ENCODE results near the gene FAM20B.

FAM20B gene

DNA sequence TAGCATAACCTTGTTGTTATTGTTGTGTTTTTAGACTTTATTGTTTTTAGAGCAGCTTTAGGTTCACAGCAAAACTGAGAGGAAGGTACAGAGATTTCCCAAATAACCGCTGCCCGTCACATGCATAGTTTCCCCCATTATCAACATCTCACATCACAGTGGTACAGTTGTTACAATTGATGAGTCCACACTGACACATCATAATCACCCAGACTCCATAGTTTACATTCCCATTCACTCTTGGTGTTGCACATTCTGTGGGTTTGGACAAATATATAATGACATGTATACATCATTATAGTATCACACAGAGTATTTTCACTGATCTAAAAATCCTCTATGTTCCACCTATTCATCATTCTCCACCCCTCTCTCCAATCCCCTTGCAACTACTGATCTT, 30.2 kb downstream of the FAM20B start:
- TF ChIP-seq, protein P1, sequence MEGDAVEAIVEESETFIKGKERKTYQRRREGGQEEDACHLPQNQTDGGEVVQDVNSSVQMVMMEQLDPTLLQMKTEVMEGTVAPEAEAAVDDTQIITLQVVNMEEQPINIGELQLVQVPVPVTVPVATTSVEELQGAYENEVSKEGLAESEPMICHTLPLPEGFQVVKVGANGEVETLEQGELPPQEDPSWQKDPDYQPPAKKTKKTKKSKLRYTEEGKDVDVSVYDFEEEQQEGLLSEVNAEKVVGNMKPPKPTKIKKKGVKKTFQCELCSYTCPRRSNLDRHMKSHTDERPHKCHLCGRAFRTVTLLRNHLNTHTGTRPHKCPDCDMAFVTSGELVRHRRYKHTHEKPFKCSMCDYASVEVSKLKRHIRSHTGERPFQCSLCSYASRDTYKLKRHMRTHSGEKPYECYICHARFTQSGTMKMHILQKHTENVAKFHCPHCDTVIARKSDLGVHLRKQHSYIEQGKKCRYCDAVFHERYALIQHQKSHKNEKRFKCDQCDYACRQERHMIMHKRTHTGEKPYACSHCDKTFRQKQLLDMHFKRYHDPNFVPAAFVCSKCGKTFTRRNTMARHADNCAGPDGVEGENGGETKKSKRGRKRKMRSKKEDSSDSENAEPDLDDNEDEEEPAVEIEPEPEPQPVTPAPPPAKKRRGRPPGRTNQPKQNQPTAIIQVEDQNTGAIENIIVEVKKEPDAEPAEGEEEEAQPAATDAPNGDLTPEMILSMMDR (IDR thresholded peaks at IDR 0.05) = no peak
- H3K27ac ChIP-seq = no peak overlapping the region

DNA sequence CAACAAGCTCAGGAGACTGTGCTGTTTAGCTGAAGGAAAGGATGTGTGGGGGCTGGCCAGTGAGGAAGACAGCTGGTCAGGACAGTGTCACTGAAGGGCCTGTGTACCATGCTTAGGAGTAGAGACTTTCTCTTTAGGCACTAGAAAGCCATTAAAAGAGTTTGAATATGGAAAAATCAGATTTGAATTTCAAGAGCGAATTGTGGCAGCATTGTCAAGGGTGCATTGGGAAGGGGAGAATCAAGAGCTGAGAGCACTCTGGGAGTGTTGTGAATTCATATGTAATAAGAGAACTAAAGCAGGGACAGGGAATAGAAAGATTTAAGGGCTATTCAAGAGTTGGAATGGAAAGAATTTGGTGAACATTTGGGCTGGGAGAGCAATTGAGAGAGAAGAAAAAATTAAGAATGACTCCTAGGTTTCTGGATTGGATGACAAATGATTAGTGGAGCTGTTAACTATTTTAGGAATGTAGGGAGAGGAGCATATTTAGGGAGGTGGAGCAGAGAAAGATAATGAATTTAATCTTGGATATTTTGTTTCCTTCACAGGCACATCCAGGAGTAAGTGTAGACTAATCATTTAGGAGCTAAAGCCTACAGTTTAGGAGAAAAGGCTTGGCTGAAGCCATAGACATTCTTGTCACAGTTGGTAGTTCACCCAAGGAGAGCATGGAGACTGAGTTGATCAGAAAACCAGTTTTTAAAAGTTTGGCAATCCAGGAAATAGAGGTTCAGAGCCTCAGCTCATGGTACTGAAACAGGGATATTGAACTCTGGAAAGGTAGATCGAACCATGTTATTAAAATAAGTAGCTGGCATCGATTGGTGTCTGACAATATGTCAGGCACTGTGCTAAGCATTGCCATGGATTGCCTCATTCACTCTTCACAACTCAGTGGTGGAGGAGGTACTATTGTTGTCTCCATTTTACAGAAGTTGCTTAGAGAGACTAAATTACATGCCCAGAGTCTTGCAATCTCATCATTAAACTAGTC, 33.1 kb downstream of the FAM20B start:
- TF ChIP-seq ZFX (IDR thresholded peaks at IDR 0.05; ENCODE audit: borderline replicate concordance) = no peak
- TF ChIP-seq, protein P1 (IDR thresholded peaks at IDR 0.05) = no peak
- no peak overlapping the region for H3K27ac ChIP-seq

DNA sequence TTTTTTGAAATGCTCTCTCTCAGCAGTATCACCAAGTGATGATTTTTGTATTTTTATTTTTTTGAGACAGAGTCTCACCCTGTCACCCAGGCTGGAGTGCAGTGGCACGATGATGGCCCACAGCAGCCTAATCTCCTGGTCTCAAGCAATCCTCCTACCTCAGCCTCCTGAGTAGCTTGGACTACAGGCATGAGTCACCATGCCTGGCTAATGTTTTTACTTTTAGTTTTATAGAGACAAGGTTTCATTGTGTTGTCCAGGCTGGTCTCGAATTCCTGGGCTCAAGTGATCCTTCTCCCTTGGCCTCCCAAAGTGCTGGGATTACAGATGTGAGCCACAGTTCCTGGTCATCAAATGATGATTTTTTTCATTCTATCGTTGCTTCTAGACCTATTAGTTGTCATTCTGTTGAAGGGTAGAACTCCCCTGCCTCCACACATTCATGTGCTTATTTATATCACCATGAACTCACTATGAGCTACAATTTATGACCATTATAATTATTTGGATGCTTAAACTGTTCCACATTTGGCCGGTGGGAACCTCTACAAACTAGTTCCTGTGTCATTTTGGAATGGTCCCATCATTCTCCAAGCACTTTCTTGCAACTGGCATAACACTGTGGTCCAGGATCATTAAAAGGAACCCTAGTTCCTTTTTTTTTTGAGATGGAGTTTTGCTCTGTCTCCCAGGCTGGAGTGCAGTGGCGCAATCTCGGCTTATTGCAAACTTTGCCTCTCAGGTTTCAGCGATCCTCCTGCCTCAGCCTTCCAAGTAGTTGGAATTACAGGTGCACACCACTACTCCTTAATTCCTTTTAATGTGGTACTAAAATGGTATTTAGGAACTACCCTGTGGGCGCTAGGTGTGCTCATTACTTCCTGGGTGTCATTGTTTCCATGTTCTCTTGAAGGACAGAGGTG, 35.9 kb downstream of the FAM20B start:
- no peak for TF ChIP-seq ZFX (IDR thresholded peaks at IDR 0.05; ENCODE audit: borderline replicate concordance)
- TF ChIP-seq, protein P1 (IDR thresholded peaks at IDR 0.05) = no peak
- no peak overlapping the region for H3K27ac ChIP-seq

DNA sequence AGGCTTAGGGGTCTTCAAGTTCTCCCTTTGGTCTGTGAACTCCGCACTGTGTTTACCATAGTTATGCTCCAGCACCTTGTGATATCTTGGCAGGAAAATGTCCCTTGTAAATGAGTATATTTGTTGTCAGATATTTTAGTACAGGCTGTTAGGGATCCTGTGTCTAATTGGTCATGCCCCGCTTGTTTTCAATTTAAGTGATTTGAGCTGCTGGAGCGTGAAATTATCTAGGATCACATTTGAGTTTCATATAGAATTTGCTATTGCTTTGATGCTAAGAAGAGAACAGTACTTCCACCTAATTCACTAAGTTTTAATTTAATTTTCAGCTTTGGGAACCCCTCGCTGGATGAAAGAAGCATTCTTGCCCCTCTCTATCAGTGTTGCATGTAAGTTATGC, 40.8 kb downstream of the FAM20B start:
- TF ChIP-seq, protein P1 (IDR thresholded peaks at IDR 0.05) = no peak
- no peak for TF ChIP-seq ZFX (IDR thresholded peaks at IDR 0.05; ENCODE audit: borderline replicate concordance)
- H3K27ac ChIP-seq = no peak overlapping the region

DNA sequence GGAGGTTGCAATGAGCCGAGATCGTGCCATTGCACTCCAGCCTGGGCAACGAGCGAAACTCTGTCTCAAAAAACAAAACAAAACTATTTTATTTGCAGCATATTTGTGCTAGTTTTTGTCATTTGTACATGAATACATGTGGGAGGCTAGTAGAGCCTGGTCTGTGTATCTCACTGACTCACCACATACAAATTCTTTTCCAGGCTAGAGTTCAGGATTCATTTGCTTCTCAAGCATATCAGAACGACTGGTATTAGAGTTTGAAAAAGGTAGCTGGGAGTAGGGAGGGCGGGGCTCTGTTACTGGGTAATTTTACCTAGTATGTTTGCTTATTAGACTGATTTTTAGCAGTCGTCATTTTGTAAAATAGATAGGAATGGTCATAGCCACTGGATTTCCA, 51.7 kb downstream of the FAM20B start:
- no peak for TF ChIP-seq ZFX (IDR thresholded peaks at IDR 0.05; ENCODE audit: borderline replicate concordance)
- TF ChIP-seq, protein P1 (IDR thresholded peaks at IDR 0.05) = no peak
- no peak overlapping the region for H3K27ac ChIP-seq

DNA sequence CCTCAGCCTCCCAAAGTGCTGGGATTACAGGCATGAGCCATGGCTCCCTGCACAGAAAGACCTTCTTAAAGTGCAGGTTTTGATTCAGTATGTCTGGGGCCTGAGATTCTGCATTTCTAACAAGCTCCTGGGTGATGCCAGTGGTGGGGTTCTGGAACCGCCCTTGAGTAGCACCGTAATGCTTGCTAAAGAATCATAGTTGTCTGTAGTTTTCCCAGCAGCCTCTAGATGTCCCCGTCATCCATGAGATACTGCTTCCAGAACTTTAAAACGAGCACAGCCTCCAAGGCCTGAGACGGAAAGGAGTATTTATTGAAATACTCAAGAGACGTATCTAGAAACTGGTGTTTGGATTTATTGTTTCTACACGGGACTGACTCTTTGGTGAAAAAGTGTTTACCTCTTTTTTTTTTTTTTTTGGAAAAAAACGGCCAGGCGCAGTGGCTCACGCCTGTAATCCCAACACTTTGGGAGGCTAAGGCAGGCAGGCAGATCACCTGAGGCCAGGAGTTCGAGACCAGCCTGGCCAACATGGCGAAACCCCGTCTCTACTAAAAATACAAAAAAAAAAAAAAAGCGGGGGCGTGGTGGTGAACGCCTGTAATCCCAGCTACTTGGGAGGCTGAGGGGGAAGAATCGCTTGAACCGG, 53.5 kb downstream of the FAM20B start:
- H3K27ac ChIP-seq = no peak overlapping the region
- TF ChIP-seq ZFX (IDR thresholded peaks at IDR 0.05; ENCODE audit: borderline replicate concordance) = no peak
- TF ChIP-seq, protein P1 (IDR thresholded peaks at IDR 0.05) = peak; percentile 90
